Stromal cell of bone marrow (primary cell): ENCODE data around the gene DLGAP1.
"Not testable (repeated sequence)": the region's sequence is repeated elsewhere in the genome, so short reads cannot be mapped to it uniquely, and the experiment has no call there.

Experiments used
- DNase-seq: peaks from one replicate; pipeline ENCODE4 v3.0.0-alpha.2; 2012; ENCODE audit warnings: low read depth

The DLGAP1 gene

GRCh38 chr18:3583873-3584247 lies 871.2 kb downstream of the DLGAP1 start:
- no peak for DNase-seq

GRCh38 chr18:3583106-3583872 lies 871.8 kb downstream of the DLGAP1 start:
- DNase-seq, result peak; percentile 38

- DNase-seq, result no peak
These were observed 873.2 kb downstream of the DLGAP1 start for GRCh38 chr18:3581890-3582289.

DNA sequence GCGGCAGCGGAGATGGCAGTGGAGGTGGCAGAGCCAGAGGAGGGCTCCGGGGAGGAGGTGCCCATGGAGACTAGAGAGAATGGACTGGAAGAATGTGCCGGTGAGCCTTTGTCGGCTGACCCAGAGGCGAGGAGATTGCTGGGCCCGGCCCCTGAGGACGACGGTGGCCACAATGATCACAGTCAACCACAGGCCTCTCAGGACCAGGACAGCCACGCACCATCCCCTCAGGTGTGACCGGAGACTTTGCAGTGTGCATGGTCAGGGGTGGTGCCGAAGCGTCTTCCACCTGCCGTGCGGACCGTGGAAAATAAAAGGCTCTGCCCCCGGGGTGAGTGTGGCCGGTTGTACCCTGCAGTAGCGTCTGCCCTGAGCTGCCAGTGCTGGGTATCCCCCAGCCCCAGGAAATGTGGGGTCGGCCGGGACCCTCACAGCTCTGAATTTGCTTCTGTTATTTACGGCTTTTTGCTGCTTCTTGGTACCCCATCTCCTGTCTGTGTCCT lies 874.5 kb downstream of the DLGAP1 start:
- not testable (repeated sequence) for DNase-seq

DNA sequence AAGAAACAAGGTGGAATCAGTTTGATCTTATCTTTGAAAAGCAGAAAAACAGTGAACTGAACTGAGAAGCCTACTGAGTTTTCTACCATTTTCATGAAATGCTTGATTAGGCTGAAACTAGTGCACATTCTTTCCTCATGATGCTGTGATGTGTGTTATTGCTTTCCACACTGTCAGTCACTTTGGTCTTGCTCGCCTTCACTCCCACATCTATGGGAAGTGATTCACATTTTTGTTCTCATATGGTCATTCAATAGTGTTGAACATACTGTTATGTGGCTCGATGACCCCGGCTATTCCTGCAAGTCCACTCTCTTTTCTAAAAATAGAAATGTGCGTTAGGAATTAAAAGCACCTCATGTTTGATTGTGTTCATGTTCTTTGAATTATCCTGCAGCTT lies 875.4 kb downstream of the DLGAP1 start:
- peak; percentile 72 for DNase-seq

DNA sequence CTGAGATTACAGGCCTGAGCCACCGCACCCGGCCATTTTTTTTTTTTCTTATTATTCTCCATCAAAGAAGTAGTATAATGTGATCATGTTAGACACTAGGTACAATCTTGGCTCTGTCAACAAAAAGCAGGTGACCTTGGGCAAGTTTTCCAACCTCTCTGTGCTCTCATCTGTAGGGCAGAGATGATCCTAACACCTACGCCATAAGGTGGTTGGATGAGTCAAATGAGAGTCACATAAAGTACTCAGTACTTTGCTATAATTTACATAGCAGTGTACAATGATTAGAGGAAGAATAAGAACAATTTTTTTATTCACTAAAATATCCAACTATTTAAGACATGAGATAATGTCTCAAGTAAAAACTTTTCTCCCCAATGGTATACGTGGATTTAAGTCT lies 876.5 kb downstream of the DLGAP1 start:
- no peak for DNase-seq

GRCh38 chr18:3577281-3577855 lies 877.7 kb downstream of the DLGAP1 start:
- DNase-seq, result no peak

GRCh38 chr18:3572761-3573160 lies 882.3 kb downstream of the DLGAP1 start:
- DNase-seq, result no peak

GRCh38 chr18:3566851-3567250 lies 888.3 kb downstream of the DLGAP1 start:
- no peak for DNase-seq

DNA sequence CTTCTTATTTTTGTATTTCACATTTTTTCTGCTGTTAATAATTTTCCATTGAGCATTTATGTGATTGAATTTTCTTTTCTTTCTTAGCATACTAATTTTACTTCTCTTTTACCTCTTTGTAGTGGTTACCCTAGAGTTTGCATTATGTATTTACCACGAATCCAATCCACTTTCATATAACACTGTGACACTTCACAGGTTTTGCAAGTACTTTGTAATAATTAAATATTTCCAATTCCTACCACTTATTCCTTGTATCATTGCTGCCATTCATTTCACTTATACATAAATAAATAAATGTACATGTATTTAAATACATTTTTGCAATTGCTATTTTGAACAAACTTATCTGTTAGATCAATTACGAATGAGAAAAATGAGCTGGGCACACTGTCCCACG lies 894.4 kb downstream of the DLGAP1 start:
- no peak for DNase-seq

DNA sequence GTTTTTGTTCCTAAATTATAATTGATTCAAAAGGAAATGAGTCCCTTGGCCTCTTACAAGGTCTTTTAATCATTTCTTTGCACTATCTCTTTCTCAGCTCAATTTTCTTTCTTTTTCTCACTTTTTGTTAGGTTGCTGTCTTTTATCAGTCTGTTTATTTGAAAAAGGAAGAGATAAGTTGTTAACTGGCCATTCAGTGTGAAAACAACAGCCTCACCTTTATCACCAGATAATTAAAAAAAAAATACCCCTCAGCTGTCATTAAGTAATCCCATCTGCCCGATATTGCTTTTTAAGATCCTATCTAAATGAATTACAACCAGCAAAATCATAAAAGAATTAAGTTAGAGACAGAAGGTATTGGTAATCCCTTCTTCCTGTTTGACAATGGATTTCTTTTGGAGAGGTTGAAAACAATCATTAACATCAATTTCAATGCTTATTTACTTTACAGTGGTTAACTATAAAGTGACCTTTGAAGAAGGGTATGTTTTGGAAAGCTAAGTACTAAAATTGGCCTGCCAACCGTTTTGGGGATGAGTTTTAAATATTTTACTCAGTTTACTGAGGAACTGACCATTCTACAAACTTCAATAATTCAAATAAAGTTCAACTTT lies 900.2 kb downstream of the DLGAP1 start:
- no peak for DNase-seq

DNA sequence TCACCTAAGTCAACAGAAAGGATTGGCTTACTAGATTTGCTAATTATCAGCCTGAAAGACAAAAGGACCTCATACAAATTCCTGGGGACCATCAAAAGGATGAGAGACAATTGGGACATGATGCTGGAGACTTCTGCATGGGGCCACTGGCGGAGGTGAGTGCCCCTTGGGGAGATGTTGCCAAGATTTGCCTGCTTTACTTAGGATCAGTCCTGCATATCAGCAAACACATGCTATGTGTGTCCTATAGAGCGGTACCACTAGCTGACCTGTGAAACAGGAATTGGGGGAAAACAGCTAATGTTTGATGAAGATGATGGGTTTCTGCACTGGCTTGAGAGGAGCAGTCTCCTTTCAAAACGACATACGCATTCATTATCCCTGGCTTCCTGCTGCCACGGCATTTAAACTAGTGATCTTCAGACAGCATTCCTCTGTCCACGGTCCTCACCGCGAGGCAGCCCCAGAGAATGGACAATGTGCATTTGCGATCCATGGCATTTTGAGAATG lies 901.0 kb downstream of the DLGAP1 start:
- DNase-seq, result no peak

DNA sequence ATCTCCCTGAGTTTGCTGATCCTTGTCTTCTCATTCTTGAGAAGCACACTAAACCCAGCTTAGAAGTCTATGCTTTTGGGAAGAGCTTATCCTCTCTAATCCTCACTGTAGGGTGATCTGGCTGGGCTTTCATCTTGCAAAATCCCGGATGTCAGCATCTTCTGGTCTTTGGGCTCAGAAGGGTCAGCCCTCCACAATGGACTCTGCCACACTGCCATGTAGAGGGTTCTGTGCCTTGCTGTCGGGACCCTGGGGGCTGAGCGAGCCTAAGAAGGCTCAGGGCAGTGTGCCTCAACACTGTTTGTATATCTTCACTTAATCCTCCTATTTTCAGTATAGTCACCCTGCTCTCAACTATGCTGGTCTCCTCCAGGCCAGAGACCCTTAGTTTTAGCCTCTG lies 902.8 kb downstream of the DLGAP1 start:
- DNase-seq, result no peak

- DNase-seq, result no peak
These were observed 907.1 kb downstream of the DLGAP1 start for GRCh38 chr18:3547891-3548615.

GRCh38 chr18:3546106-3546505 lies 909.0 kb downstream of the DLGAP1 start:
- DNase-seq, result no peak

- DNase-seq, result no peak
These were observed 910.6 kb downstream of the DLGAP1 start for GRCh38 chr18:3544537-3544936.

DNA sequence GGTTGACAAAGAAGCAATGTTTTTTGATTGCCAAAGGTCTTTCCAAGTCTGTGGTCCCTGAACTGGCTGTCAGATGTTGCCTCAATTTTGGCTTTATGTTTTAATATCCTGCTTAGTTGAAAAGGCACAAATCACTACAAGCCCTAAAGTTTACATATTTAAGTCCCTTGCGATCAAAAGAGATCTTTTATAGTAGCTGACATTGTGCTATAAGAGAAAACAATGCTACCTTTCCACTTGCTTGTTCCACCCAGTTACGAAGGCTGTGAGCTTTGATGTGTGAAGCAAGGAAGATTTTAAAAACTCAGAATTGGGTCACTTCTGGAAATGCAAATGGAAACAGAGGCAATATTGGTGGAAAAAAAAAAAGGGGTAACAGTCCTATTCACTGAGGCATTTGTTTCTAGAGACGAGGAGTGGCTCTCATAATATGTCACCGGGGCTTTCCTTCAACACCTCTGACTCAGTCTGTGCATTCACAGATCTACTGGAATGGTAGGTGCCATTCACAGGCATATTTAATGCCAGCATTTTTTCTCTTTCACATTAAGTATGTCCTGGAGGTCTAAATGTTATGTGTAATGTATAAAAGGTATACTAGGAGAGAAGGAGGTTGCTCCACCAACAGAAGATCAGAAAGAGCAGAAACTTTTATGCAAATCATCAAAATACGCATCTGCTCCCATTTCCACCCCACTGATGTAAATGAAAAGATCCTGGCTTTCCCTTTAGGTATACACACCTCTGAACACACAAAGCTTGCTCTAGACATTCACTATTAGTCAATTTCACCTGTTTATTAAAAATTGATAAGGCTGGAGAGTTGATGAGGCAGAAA lies 913.3 kb downstream of the DLGAP1 start:
- DNase-seq, result no peak

- no peak for DNase-seq
These were observed 914.1 kb downstream of the DLGAP1 start for GRCh38 chr18:3540805-3541548.

DNA sequence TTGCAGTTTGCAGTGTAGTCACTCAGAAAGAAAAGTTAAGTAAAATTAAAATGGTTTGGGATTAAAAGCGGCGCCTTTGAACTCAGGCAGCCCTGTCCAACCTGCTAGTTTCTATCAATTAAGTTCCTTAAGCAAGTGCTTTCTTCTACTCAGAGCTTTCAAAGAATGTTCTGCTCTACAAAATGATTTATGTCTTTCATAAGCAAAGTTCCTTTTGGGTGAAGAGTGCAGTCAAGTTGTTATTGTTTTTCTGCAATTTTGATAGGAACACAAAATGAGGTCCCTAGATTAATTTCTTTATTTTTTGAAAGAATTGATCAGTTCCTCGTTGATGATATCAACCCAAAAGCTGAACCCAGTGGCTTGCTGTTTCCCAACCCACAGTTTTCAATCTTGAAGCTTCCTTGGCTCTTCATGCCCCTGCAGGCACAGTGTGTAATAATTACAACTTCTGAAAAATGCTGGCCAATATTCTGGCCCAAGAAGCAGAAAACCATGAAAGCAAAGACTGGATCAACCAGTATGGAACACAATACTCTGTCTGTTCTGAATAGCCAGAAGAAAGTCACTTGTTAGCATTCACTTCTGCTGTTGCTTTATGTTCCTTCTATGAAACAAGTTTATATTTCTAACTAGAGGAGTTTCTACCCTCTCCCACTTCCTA lies 916.0 kb downstream of the DLGAP1 start:
- no peak for DNase-seq

DNA sequence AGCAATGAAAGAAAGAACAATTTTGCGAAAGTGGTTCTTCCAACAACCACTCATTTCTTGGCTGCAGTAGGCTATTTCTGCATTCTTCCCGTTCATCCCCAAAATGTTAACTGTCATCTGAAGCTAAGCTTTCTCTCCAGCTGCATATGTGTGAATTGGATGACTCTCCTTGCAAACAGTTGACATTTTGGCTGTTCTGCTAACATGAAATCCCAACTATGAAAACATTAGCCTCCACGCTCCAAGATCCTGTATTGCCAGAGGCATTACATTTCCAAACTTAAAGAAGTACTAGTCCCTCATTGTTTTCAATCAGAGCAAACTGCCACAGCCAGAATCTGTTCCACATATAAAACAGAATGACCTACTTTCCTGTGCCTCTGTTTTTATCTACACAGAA lies 916.7 kb downstream of the DLGAP1 start:
- no peak for DNase-seq
